HG03469 (cell line): ENCODE data around the gene AXIN1.

Experiments
- ATAC-seq: cut with Tn5 transposase; IDR thresholded peaks from one replicate; pipeline ENCODE4 v1.9.1; 2021; ENCODE audit warnings: mild to moderate bottlenecking, moderate library complexity, moderate number of reproducible peaks; ENCODE audit not compliant: unreplicated experiment

AXIN1 gene

GRCh38 chr16:247027-247426, 105.5 kb downstream of the AXIN1 start:
- no peak for ATAC-seq

DNA sequence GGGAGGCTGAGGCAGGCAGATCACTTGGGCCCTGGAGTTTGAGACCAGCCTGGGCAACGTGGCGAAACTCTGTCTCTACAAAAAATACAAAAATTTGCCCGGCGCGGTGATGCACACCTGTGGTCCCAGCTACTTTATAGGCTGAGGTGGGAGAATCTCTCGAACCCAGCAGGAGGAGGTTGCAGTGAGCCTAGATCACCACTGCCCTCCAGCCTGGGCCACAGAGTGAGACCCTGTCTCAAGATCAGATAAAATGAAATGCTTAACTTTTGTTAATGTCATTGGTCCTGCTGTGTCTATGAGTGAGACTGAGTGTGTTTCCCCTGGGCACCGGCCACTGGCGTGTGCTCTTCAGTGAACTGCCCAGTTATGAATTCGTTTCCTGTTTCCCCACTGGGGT, 107.4 kb downstream of the AXIN1 start:
- no peak for ATAC-seq

DNA sequence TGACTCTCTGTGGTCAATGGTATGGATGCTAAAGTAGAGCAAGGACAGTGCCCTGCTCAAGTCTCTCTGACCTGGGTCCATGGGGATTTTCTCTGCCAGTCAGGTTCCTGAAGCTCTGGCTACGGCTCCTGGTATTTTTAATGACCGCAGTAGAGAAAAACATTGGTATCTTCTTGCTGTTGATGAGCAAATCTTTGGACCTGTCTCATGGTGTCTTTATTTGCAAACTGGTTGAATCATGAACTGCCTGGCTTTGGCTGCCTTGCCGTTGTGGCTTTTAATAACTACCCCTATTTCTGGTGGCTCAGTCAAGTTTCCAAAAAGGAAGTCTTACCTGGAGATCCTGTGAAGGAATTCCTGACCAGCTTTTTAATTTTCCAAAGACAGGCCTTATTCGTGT, 109.2 kb downstream of the AXIN1 start:
- ATAC-seq, result no peak

- no peak for ATAC-seq
These were observed 110.2 kb downstream of the AXIN1 start for GRCh38 chr16:242281-242680.

DNA sequence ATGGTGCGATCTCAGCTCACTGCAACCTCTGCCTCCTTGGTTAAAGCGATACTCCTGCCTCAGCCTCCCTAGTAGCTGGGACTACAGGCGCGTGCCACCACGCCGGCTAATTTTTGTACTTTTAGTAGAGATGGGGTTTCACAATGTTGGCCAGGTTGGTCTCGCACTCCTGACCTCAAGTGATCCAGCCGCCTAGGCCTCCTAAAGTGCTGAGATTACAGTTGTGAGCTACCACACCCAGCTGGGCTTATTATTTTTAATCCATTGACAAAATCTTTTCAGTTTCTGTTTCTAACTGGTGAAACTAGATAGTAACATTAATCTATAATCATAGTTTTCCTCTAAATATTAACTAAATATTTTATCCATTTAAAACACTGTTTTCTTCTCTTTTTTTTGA, 112.0 kb downstream of the AXIN1 start:
- ATAC-seq, result no peak

- no peak for ATAC-seq
These were observed 112.6 kb downstream of the AXIN1 start for GRCh38 chr16:239948-240277.
